ENCODE measurements around the gene ARHGAP29.

ARHGAP29 gene

DNA sequence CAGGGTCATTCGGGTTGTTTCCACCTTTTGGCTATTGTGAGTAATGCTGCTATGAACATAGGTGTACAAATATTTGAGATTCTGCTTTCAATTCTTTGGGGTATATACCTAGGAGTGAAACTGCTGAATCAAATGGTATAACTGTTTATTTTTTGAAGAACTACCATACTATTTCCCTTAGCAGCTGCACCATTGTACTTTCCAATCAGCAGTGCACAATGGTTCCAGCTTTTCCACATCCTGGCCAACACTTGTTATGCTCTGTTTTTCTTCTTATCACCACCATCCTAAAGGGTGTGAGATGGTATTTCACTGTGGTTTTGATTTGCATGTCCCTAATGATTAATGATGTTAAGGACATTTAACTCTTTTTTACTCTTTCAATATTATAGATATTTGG, 112.8 kb downstream of the ARHGAP29 start:
- no peak for DNase-seq (ENCODE audit: low spot score)

GRCh38 chr1:94122201-94122970, 115.0 kb downstream of the ARHGAP29 start:
- no peak for DNase-seq (ENCODE audit: low spot score)

Data from SW480 (cell line).